SU-DHL-6 (cell line): Measurements from ENCODE around the gene CACTIN.

Experiments used
- EZH2phosphoT487 ChIP-seq: fragments of 200-600 bp; sonication (generic), shearing (Covaris generic); conservative IDR thresholded peaks from 2 replicates; pipeline ENCODE4 v1.6.1; 2018; ENCODE audit warnings: mild to moderate bottlenecking, antibody characterized with exemption, low read length, moderate library complexity, mixed read lengths
- TF ChIP-seq, protein P1 (sequence below): fragments of 200-600 bp; sonication (generic); IDR thresholded peaks from one replicate; pipeline ENCODE4 v1.5.1; 2017; ENCODE audit warnings: antibody characterized with exemption, mild to moderate bottlenecking, low read length, moderate library complexity; ENCODE audit not compliant: insufficient read depth, poor library complexity, severe bottlenecking

GRCh38 chr19:3586707-3587346 lies 39.8 kb downstream of the CACTIN start:
- TF ChIP-seq EZH2phosphoT487 = no peak
- TF ChIP-seq, protein P1, sequence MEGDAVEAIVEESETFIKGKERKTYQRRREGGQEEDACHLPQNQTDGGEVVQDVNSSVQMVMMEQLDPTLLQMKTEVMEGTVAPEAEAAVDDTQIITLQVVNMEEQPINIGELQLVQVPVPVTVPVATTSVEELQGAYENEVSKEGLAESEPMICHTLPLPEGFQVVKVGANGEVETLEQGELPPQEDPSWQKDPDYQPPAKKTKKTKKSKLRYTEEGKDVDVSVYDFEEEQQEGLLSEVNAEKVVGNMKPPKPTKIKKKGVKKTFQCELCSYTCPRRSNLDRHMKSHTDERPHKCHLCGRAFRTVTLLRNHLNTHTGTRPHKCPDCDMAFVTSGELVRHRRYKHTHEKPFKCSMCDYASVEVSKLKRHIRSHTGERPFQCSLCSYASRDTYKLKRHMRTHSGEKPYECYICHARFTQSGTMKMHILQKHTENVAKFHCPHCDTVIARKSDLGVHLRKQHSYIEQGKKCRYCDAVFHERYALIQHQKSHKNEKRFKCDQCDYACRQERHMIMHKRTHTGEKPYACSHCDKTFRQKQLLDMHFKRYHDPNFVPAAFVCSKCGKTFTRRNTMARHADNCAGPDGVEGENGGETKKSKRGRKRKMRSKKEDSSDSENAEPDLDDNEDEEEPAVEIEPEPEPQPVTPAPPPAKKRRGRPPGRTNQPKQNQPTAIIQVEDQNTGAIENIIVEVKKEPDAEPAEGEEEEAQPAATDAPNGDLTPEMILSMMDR = no peak
